ENCODE measurements around the gene ASB9. TPM values are rescaled to one million over a fixed set of nuclear protein-coding genes. Genes with fewer than 3 reads are reported as not detected.

The ASB9 gene
- total and polyA plus RNA-seq, 2 donors (not counting 3 experiments of a cell fraction or from before 2014, with no cell fraction given): 6.5 to 7.6 TPM

DNA sequence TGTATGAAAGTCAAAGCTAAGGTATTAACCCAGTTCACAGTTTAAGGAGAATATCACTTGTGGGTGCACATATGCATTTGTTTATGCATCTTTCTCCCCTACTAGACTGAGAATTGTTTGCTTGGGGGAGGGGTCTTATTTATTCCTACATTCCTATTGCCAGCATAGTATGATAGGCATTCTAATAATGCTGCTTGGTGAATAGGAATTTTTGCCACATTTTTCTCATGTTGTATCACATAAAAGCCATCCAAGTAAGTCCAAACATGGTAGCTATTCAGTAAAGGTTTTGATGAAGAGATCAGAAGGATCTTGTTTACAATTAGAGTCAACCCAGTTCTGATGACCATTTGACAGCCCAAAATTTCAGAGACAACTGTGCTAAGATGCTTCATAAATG lies 48.6 kb downstream of the ASB9 start:
- no peaks in the 10 kb centered on the region for H3K79me2 ChIP-seq (ENCODE audit: control insufficient read depth, insufficient read depth, low read length)
- no peaks in the 10 kb centered on the region for H4K20me1 ChIP-seq (replicated peaks; ENCODE audit: control insufficient read depth, extremely low read depth, insufficient read depth, low read length)
- no peaks in the 10 kb centered on the region for H3K9me1 ChIP-seq (replicated peaks; ENCODE audit: control insufficient read depth, extremely low read depth, insufficient read depth, low read length)
- FAIRE-seq (no peak), DNase-seq (ENCODE audit: low read depth, low spot score) (no peak)
- POLR2A ChIA-PET: no interaction called here
- H3K27me3 ChIP-seq (ENCODE audit: control insufficient read depth in 2 of 2, insufficient read depth in 2 of 2, low read length in 2 of 2): no peaks in the 10 kb centered on the region
- H2AFZ ChIP-seq (ENCODE audit: low read depth, low read length): no peak overlapping the region
- H3K9ac ChIP-seq (replicated peaks; ENCODE audit: extremely low read depth, insufficient read depth, low read length): no peak overlapping the region
- no peak for TF ChIP-seq JUN (IDR thresholded peaks at IDR 0.05; ENCODE audit: borderline replicate concordance, insufficient read depth, insufficient read length, low read depth)
- TF ChIP-seq, protein P1, sequence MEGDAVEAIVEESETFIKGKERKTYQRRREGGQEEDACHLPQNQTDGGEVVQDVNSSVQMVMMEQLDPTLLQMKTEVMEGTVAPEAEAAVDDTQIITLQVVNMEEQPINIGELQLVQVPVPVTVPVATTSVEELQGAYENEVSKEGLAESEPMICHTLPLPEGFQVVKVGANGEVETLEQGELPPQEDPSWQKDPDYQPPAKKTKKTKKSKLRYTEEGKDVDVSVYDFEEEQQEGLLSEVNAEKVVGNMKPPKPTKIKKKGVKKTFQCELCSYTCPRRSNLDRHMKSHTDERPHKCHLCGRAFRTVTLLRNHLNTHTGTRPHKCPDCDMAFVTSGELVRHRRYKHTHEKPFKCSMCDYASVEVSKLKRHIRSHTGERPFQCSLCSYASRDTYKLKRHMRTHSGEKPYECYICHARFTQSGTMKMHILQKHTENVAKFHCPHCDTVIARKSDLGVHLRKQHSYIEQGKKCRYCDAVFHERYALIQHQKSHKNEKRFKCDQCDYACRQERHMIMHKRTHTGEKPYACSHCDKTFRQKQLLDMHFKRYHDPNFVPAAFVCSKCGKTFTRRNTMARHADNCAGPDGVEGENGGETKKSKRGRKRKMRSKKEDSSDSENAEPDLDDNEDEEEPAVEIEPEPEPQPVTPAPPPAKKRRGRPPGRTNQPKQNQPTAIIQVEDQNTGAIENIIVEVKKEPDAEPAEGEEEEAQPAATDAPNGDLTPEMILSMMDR (IDR thresholded peaks at IDR 0.05; ENCODE audit: extremely low read depth in 1 of 2, insufficient read depth in 1 of 2, low read depth in 1 of 2, low read length in 2 of 2): no peak
- H3K4me3 ChIP-seq (replicated peaks in 1 of 3; ENCODE audit: insufficient read depth in 1 of 3, low read depth in 1 of 3, low read length in 3 of 3): no peak overlapping the region
- dilution Hi-C loops (cut with MboI; ENCODE audit: extremely low pct_ligation_motif_present, low sequenced_read_pairs): no loop called here
- no peaks in the 10 kb centered on the region for H3K4me1 ChIP-seq (ENCODE audit: control insufficient read depth, extremely low read depth, insufficient read depth, low read length)
- H3K4me2 ChIP-seq (ENCODE audit: insufficient read depth, low read length): no peak overlapping the region
- CTCF ChIA-PET: no interaction called here
- no peaks in the 10 kb centered on the region for H3K36me3 ChIP-seq (ENCODE audit: control insufficient read depth in 2 of 2, extremely low read depth in 1 of 2, insufficient read depth in 2 of 2, low read length in 2 of 2)
- intact Hi-C loops (cut with micrococcal nuclease): no loop called here
- H3K9me3 ChIP-seq (replicated peaks; ENCODE audit: control insufficient read depth, insufficient read depth, low read length): no peaks in the 10 kb centered on the region
- H3K27ac ChIP-seq (ENCODE audit: insufficient read depth, low read depth, low read length): no peak overlapping the region
- BruUV-seq (replicated peaks): no TSS peak

DNA sequence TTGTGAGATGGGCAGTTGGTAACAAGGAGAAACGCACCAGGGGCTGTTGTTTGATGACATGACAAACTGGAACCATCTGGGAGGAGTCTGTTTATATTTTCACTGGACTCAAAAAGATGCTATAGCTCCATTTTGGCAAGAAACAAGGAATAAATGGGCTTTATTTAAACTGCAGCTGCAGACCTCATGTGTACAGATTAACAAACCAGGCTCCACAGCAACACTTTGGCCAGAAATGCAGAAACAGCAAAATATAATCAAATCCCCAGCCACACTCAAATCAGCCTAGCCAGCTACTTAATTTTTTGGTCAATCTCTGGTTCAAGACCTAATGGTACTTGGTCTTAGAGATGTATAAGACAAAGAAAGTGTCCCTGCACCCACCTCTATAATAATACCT lies 52.7 kb downstream of the ASB9 start:
- POLR2A ChIA-PET: no interaction called here
- Histone ChIP-seq H3K36me3 (ENCODE audit: control insufficient read depth in 2 of 2, extremely low read depth in 1 of 2, insufficient read depth in 2 of 2, low read length in 2 of 2) (no peaks in the 10 kb centered on the region), H3K9me1 (replicated peaks; ENCODE audit: control insufficient read depth, extremely low read depth, insufficient read depth, low read length) (no peaks in the 10 kb centered on the region), H3K9me3 (replicated peaks; ENCODE audit: control insufficient read depth, insufficient read depth, low read length) (no peaks in the 10 kb centered on the region), H3K4me3 (replicated peaks in 1 of 3; ENCODE audit: insufficient read depth in 1 of 3, low read depth in 1 of 3, low read length in 3 of 3) (no peak overlapping the region), H3K79me2 (ENCODE audit: control insufficient read depth, insufficient read depth, low read length) (no peaks in the 10 kb centered on the region), H3K27me3 (ENCODE audit: control insufficient read depth in 2 of 2, insufficient read depth in 2 of 2, low read length in 2 of 2) (no peaks in the 10 kb centered on the region), H3K9ac (replicated peaks; ENCODE audit: extremely low read depth, insufficient read depth, low read length) (no peak overlapping the region), H3K4me2 (ENCODE audit: insufficient read depth, low read length) (no peak overlapping the region), H4K20me1 (replicated peaks; ENCODE audit: control insufficient read depth, extremely low read depth, insufficient read depth, low read length) (no peaks in the 10 kb centered on the region), H3K27ac (ENCODE audit: insufficient read depth, low read depth, low read length) (no peak overlapping the region), H3K4me1 (ENCODE audit: control insufficient read depth, extremely low read depth, insufficient read depth, low read length) (no peaks in the 10 kb centered on the region), H2AFZ (ENCODE audit: low read depth, low read length) (no peak overlapping the region)
- intact Hi-C loops (cut with micrococcal nuclease): no loop called here
- BruUV-seq (replicated peaks): no TSS peak
- CTCF ChIA-PET: no interaction called here
- DNase-seq (ENCODE audit: low read depth, low spot score) (no peak), FAIRE-seq (no peak)
- dilution Hi-C loops (cut with MboI; ENCODE audit: extremely low pct_ligation_motif_present, low sequenced_read_pairs): no loop called here
- TF ChIP-seq POLR2A (IDR thresholded peaks at IDR 0.05; ENCODE audit: low read depth, low read length): no peak
- TF ChIP-seq, protein P1 (IDR thresholded peaks at IDR 0.05; ENCODE audit: extremely low read depth in 1 of 2, insufficient read depth in 1 of 2, low read depth in 1 of 2, low read length in 2 of 2): no peak
- no peak for TF ChIP-seq MYC (IDR thresholded peaks at IDR 0.05; ENCODE audit: low read depth, low read length)
- no peak for TF ChIP-seq JUN (IDR thresholded peaks at IDR 0.05; ENCODE audit: borderline replicate concordance, insufficient read depth, insufficient read length, low read depth)

All from endothelial cell of umbilical vein (primary cell).